ENCODE results near the gene MRTFA.

DNA sequence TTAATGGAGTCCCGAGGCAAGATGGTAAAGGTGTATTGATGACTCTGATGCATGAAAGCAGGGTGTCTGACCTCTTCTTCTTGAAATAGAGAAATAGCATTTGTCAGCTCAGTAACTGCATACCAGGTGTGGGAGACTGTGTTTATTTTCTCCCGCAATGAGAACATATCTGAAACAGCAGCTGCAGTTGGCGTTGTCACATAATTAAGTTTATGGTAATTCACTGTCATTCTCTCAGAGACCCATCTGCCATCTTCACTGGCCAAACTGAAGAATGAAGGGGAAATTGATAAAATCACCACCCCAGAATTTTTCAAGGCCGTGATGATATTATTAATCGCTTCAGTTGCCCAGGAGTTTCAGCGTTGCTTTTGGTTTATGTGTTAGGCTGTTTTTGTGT is 22.6 kb upstream of the MRTFA start:
- TF ChIP-seq, protein P1, sequence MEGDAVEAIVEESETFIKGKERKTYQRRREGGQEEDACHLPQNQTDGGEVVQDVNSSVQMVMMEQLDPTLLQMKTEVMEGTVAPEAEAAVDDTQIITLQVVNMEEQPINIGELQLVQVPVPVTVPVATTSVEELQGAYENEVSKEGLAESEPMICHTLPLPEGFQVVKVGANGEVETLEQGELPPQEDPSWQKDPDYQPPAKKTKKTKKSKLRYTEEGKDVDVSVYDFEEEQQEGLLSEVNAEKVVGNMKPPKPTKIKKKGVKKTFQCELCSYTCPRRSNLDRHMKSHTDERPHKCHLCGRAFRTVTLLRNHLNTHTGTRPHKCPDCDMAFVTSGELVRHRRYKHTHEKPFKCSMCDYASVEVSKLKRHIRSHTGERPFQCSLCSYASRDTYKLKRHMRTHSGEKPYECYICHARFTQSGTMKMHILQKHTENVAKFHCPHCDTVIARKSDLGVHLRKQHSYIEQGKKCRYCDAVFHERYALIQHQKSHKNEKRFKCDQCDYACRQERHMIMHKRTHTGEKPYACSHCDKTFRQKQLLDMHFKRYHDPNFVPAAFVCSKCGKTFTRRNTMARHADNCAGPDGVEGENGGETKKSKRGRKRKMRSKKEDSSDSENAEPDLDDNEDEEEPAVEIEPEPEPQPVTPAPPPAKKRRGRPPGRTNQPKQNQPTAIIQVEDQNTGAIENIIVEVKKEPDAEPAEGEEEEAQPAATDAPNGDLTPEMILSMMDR (conservative IDR thresholded peaks at IDR 0.05): no peak
- TF ChIP-seq EZH2 (IDR thresholded peaks at IDR 0.05; ENCODE audit: low read depth): no peak

Data from PC-9 (cell line).